Trophoblast cell (in vitro differentiated cells and primary cell): ENCODE results near the gene CPED1.

Experiments used
- DNase-seq, 2 donors: peaks; one replicate each; pipeline ENCODE4 v3.0.0-alpha.2; 2016
- H2AFZ ChIP-seq: 2 replicates; pipeline ENCODE4 v1.6.1; 2013; ENCODE audit warnings: low read length, moderate library complexity, mild to moderate bottlenecking; ENCODE audit not compliant: insufficient read depth, poor library complexity
- H2AK5ac ChIP-seq: 2 replicates; pipeline ENCODE4 v1.6.1; 2013; ENCODE audit warnings: mild to moderate bottlenecking, low read length
- H2BK120ac ChIP-seq: 2 replicates; pipeline ENCODE4 v1.6.1; 2013; ENCODE audit warnings: low read length, mild to moderate bottlenecking, moderate library complexity; ENCODE audit not compliant: insufficient read depth, poor library complexity
- H2BK12ac ChIP-seq: 2 replicates; pipeline ENCODE4 v1.6.1; 2013; ENCODE audit warnings: mild to moderate bottlenecking, low read length, moderate library complexity
- H2BK5ac ChIP-seq: 2 replicates; pipeline ENCODE4 v1.6.1; 2013; ENCODE audit warnings: low read length, low read depth, moderate library complexity, mild to moderate bottlenecking; ENCODE audit not compliant: poor library complexity
- H3K14ac ChIP-seq: 2 replicates; pipeline ENCODE4 v1.6.1; 2013; ENCODE audit warnings: mild to moderate bottlenecking, low read length
- H3K18ac ChIP-seq: 2 replicates; pipeline ENCODE4 v1.6.1; 2013; ENCODE audit warnings: mild to moderate bottlenecking, low read length
- H3K23ac ChIP-seq: 2 replicates; pipeline ENCODE4 v1.6.1; 2013; ENCODE audit warnings: low read length
- H3K27ac ChIP-seq: 2 replicates; pipeline ENCODE4 v1.5.1; 2013; ENCODE audit warnings: low read depth, mild to moderate bottlenecking, inconsistent platforms, low read length, moderate library complexity
- H3K27me3 ChIP-seq: 2 replicates; pipeline ENCODE4 v1.6.1; 2013; ENCODE audit warnings: inconsistent platforms, mild to moderate bottlenecking, low read length, moderate library complexity; ENCODE audit not compliant: insufficient read depth
- H3K36me3 ChIP-seq, 2 experiments: 1 replicate in 1 of 2; 2 replicates in 1 of 2; pipeline ENCODE4 v1.6.1; 2013; ENCODE audit warnings: low read length in 2 of 2, mild to moderate bottlenecking in 2 of 2, moderate library complexity in 1 of 2; ENCODE audit not compliant: insufficient read depth in 2 of 2, control insufficient read depth in 1 of 2
- H3K4ac ChIP-seq: 2 replicates; pipeline ENCODE4 v1.6.1; 2013; ENCODE audit warnings: low read depth, mild to moderate bottlenecking, low read length, moderate library complexity
- H3K4me1 ChIP-seq, 2 experiments: 1 replicate in 1 of 2; 2 replicates in 1 of 2; pipeline ENCODE4 v1.6.1; 2013; ENCODE audit warnings: low read length in 2 of 2, mild to moderate bottlenecking in 2 of 2, moderate library complexity in 1 of 2; ENCODE audit not compliant: insufficient read depth in 2 of 2, control insufficient read depth in 1 of 2
- H3K4me2 ChIP-seq: 2 replicates; pipeline ENCODE4 v1.6.1; 2013; ENCODE audit warnings: inconsistent platforms, mild to moderate bottlenecking, low read length, moderate library complexity
- H3K4me3 ChIP-seq: 2 replicates; pipeline ENCODE4 v1.5.1; 2013; ENCODE audit warnings: mild to moderate bottlenecking, low read depth, low read length, inconsistent platforms
- H3K79me1 ChIP-seq: one replicate; pipeline ENCODE4 v1.6.1; 2013; ENCODE audit warnings: low read length
- H3K79me2 ChIP-seq: 2 replicates; pipeline ENCODE4 v1.6.1; 2013; ENCODE audit warnings: low read length, mild to moderate bottlenecking; ENCODE audit not compliant: control insufficient read depth, insufficient read depth, poor library complexity
- H3K9ac ChIP-seq: 2 replicates; pipeline ENCODE4 v1.6.1; 2013; ENCODE audit warnings: mild to moderate bottlenecking, low read length
- H3K9me3 ChIP-seq: 2 replicates; pipeline ENCODE4 v1.6.1; 2013; ENCODE audit warnings: low read depth, mild to moderate bottlenecking, control low read depth, inconsistent platforms, low read length; ENCODE audit not compliant: insufficient read depth
- H4K12ac ChIP-seq: 2 replicates; pipeline ENCODE4 v1.6.1; 2013; ENCODE audit warnings: low read depth, mild to moderate bottlenecking, low read length, moderate library complexity
- H4K8ac ChIP-seq: 2 replicates; pipeline ENCODE4 v1.6.1; 2013; ENCODE audit warnings: low read depth, mild to moderate bottlenecking, low read length, moderate library complexity
- H4K91ac ChIP-seq: one replicate; pipeline ENCODE4 v1.6.1; 2013; ENCODE audit warnings: low read depth, mild to moderate bottlenecking, low read length, moderate library complexity
- WGBS: extraction: QIAGEN DNeasy Blood & Tissue Kit; methylation state at CpG from one replicate; pipeline ENCODE4 v1.1.7; 2013; ENCODE audit warnings: missing lambda C conversion rate; ENCODE audit not compliant: insufficient read length, insufficient coverage; ENCODE audit errors: extremely low coverage; 5-methylcytosine and 5-hydroxymethylcytosine counted together

CPED1 gene

DNA sequence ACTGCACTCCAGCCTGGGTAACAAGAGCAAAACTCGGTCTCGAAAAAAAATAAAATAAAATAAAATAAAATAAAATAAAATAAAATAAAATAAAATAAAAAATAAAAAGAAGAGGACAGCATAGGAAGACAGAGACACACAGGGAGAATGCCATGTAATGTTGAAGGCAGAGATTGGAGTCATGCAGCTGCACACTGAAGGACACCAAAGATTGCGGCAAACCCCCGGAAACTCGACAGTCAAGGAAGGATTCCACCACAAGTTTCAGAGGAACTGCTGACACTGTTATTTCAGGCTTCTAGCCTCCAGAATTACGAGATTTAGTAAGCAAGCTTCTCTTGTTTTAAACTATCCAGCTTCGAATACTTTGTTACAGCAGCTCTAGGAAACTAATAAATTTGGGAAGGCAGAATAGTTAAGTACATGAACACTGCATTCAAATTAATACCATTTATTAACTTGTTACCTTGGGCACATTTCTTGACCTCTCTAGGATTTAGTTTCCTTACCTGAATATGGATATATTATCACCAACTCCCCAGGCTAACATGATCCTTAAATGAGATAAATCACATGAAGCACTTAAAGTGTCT is 9.5 kb downstream of the CPED1 start:
- H3K79me2 ChIP-seq, result no peaks in the 10 kb centered on the region
- WGBS, result no CpG with 5 or more reads among the region's 7 CpGs
- H2AFZ ChIP-seq, result no peak overlapping the region
- H4K12ac ChIP-seq, result no peak overlapping the region
- no peak overlapping the region for H2BK12ac ChIP-seq
- H4K91ac ChIP-seq, result no peak overlapping the region
- no peak overlapping the region for H3K27ac ChIP-seq
- H3K79me1 ChIP-seq, result no peaks in the 10 kb centered on the region
- H3K9ac ChIP-seq, result no peak overlapping the region
- H4K8ac ChIP-seq, result no peak overlapping the region
- H3K36me3 ChIP-seq, result no peaks in the 10 kb centered on the region
- DNase-seq, result no peak
- no peak overlapping the region for H3K18ac ChIP-seq
- H3K27me3 ChIP-seq, result no peaks in the 10 kb centered on the region
- no peak overlapping the region for H2BK120ac ChIP-seq
- no peak overlapping the region for H2AK5ac ChIP-seq
- H2BK5ac ChIP-seq, result no peak overlapping the region
- H3K4me1 ChIP-seq, result no peaks in the 10 kb centered on the region
- H3K9me3 ChIP-seq, result no peaks in the 10 kb centered on the region
- H3K23ac ChIP-seq, result no peak overlapping the region
- H3K14ac ChIP-seq, result no peak overlapping the region
- no peak overlapping the region for H3K4me3 ChIP-seq
- no peak overlapping the region for H3K4ac ChIP-seq
- H3K4me2 ChIP-seq, result no peak overlapping the region

DNA sequence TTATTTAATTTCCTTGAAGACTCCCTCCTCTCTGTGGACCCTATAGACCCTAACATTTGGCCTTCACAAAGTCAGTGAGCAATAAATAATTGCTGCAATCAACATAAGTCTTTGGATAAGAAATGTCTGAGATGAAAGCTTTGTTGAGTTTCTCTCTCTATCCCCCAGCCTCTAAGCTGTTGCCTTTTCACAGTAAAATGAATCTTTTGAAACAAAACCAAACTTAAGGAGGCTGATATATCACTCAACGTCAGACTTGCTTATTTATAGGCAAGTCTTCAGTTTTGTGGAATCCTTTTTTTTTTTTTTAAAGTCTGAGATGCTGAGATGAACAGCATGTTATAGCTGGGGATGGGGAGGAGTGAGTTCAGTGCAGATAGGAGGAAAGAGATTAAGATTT is 10.0 kb downstream of the CPED1 start:
- no peak overlapping the region for H3K4me3 ChIP-seq
- H2AK5ac ChIP-seq, result no peak overlapping the region
- no peak overlapping the region for H3K23ac ChIP-seq
- no peaks in the 10 kb centered on the region for H3K27me3 ChIP-seq
- H3K4me1 ChIP-seq, result no peaks in the 10 kb centered on the region
- no peak overlapping the region for H3K14ac ChIP-seq
- H4K12ac ChIP-seq, result no peak overlapping the region
- H3K36me3 ChIP-seq, result no peaks in the 10 kb centered on the region
- H3K9ac ChIP-seq, result no peak overlapping the region
- H2BK120ac ChIP-seq, result no peak overlapping the region
- WGBS, result no CpG with 5 or more reads among the region's 1 CpG
- H4K91ac ChIP-seq, result no peak overlapping the region
- H3K27ac ChIP-seq, result no peak overlapping the region
- no peak overlapping the region for H3K4ac ChIP-seq
- no peak for DNase-seq
- H3K18ac ChIP-seq, result no peak overlapping the region
- no peak overlapping the region for H4K8ac ChIP-seq
- no peak overlapping the region for H2BK5ac ChIP-seq
- H3K4me2 ChIP-seq, result no peak overlapping the region
- no peaks in the 10 kb centered on the region for H3K79me1 ChIP-seq
- H2AFZ ChIP-seq, result no peak overlapping the region
- no peaks in the 10 kb centered on the region for H3K9me3 ChIP-seq
- no peaks in the 10 kb centered on the region for H3K79me2 ChIP-seq
- no peak overlapping the region for H2BK12ac ChIP-seq

- Histone ChIP-seq H2BK5ac (no peak overlapping the region), H4K8ac (no peak overlapping the region), H3K9me3 (no peaks in the 10 kb centered on the region), H2AFZ (no peak overlapping the region), H4K91ac (no peak overlapping the region), H2AK5ac (no peak overlapping the region), H3K4me1 (no peaks in the 10 kb centered on the region), H2BK120ac (no peak overlapping the region), H3K4me2 (no peak overlapping the region), H3K4ac (no peak overlapping the region), H3K18ac (no peak overlapping the region), H3K23ac (no peak overlapping the region), H3K79me2 (no peaks in the 10 kb centered on the region), H3K27ac (no peak overlapping the region), H3K4me3 (no peak overlapping the region), H4K12ac (no peak overlapping the region), H3K36me3 (no peaks in the 10 kb centered on the region), H3K14ac (no peak overlapping the region), H3K27me3 (no peaks in the 10 kb centered on the region), H3K79me1 (no peaks in the 10 kb centered on the region), H3K9ac (no peak overlapping the region), H2BK12ac (no peak overlapping the region)
- no CpG with 5 or more reads among the region's 2 CpGs for WGBS
- DNase-seq, result no peak
Measured at GRCh38 chr7:120998996-120999565, 10.6 kb downstream of the CPED1 start.

- DNase-seq, result no peak
- Histone ChIP-seq H3K4me2 (no peak overlapping the region), H4K8ac (no peak overlapping the region), H3K36me3 (no peaks in the 10 kb centered on the region), H2BK12ac (no peak overlapping the region), H3K27me3 (no peaks in the 10 kb centered on the region), H3K18ac (no peak overlapping the region), H3K9ac (no peak overlapping the region), H3K4ac (no peak overlapping the region), H2BK5ac (no peak overlapping the region), H3K14ac (no peak overlapping the region), H2BK120ac (no peak overlapping the region), H3K9me3 (no peaks in the 10 kb centered on the region), H4K12ac (no peak overlapping the region), H3K4me3 (no peak overlapping the region), H3K4me1 (no peaks in the 10 kb centered on the region), H2AFZ (no peak overlapping the region), H3K79me1 (no peaks in the 10 kb centered on the region), H3K23ac (no peak overlapping the region), H3K79me2 (no peaks in the 10 kb centered on the region), H3K27ac (no peak overlapping the region), H2AK5ac (no peak overlapping the region), H4K91ac (no peak overlapping the region)
- WGBS, result no CpG with 5 or more reads among the region's 9 CpGs
Measured at GRCh38 chr7:121000081-121000983, 11.8 kb downstream of the CPED1 start.
